GM06990 (cell line): Measurements from ENCODE around the gene NANP.

Source experiments
- DNase-seq: peaks from one replicate; pipeline ENCODE4 v3.0.0-alpha.2; 2011; ENCODE audit not compliant: insufficient read length; ENCODE audit errors: extremely low read depth
- H3K27me3 ChIP-seq: replicated peaks from 2 replicates; pipeline ENCODE4 v1.6.0; 2011; ENCODE audit warnings: low read length; ENCODE audit not compliant: control insufficient read depth, insufficient read depth
- H3K36me3 ChIP-seq: 2 replicates; pipeline ENCODE4 v1.5.1; 2011; ENCODE audit warnings: low read length; ENCODE audit not compliant: control insufficient read depth, insufficient read depth
- H3K4me3 ChIP-seq: replicated peaks from 2 replicates; pipeline ENCODE4 v1.5.1; 2011; ENCODE audit warnings: low read depth, mild to moderate bottlenecking, control low read depth, low read length
- CTCF ChIP-seq: IDR thresholded peaks from 2 replicates; pipeline ENCODE4 v1.5.1; 2011; ENCODE audit warnings: low read length, control low read depth, mild to moderate bottlenecking, inconsistent platforms; ENCODE audit not compliant: insufficient read depth, poor library complexity, severe bottlenecking

The NANP gene

GRCh38 chr20:25629816-25630499, 6.1 kb upstream of the NANP start:
- H3K4me3 ChIP-seq: no peak overlapping the region
- H3K27me3 ChIP-seq: no peaks in the 10 kb centered on the region
- no peak for DNase-seq
- H3K36me3 ChIP-seq: no peaks in the 10 kb centered on the region
- TF ChIP-seq CTCF: no peak

GRCh38 chr20:25626779-25627178, 3.0 kb upstream of the NANP start:
- no peak for DNase-seq
- H3K27me3 ChIP-seq: no peaks in the 10 kb centered on the region
- H3K4me3 ChIP-seq: no peak overlapping the region
- no peaks in the 10 kb centered on the region for H3K36me3 ChIP-seq
- no peak for TF ChIP-seq CTCF

GRCh38 chr20:25624500-25624939, 706 bp upstream of the NANP start:
- Histone ChIP-seq H3K27me3 (no peaks in the 10 kb centered on the region), H3K4me3 (peak overlapping the region; percentile 88), H3K36me3 (no peaks in the 10 kb centered on the region)
- DNase-seq: no peak
- no peak for TF ChIP-seq CTCF

- no peak for DNase-seq
- H3K27me3 ChIP-seq: no peaks in the 10 kb centered on the region
- H3K4me3 ChIP-seq: peak overlapping the region; percentile 88
- TF ChIP-seq CTCF: no peak
- no peaks in the 10 kb centered on the region for H3K36me3 ChIP-seq
These were observed 534 bp downstream of the NANP start for GRCh38 chr20:25623225-25623735.

- Histone ChIP-seq H3K27me3 (no peaks in the 10 kb centered on the region), H3K4me3 (peak overlapping the region; percentile 88), H3K36me3 (no peaks in the 10 kb centered on the region)
- DNase-seq: no peak
- no peak for TF ChIP-seq CTCF
These were observed 1.2 kb downstream of the NANP start for GRCh38 chr20:25622450-25623224.
